OCI-LY1 (cell line): Measurements from ENCODE around the gene MICAL1.

Experiments
- H2AFZ ChIP-seq: fragments of 200-600 bp; sonication (generic), shearing (Covaris generic); 2 replicates; pipeline ENCODE4 v1.6.0; 2014; ENCODE audit warnings: antibody characterized with exemption, mild to moderate bottlenecking, low read length
- H3F3A ChIP-seq: fragments of 200-600 bp; sonication (generic), shearing (Covaris generic); 2 replicates; pipeline ENCODE4 v1.6.0; 2014; ENCODE audit warnings: mild to moderate bottlenecking, antibody characterized with exemption, low read length, moderate library complexity; ENCODE audit not compliant: insufficient read depth
- H3K27ac ChIP-seq: fragments of 200-600 bp; sonication (generic); 2 replicates; pipeline ENCODE4 v1.5.1; 2014; ENCODE audit warnings: low read length, mixed run types, mild to moderate bottlenecking, low read depth; ENCODE audit not compliant: poor library complexity, severe bottlenecking
- H3K27me3 ChIP-seq: fragments of 200-600 bp; sonication (generic); 2 replicates; pipeline ENCODE4 v1.6.0; 2014; ENCODE audit warnings: antibody characterized with exemption, mild to moderate bottlenecking, low read length, moderate library complexity; ENCODE audit not compliant: insufficient read depth
- H3K36me3 ChIP-seq: fragments of 200-600 bp; sonication (generic); 2 replicates; pipeline ENCODE4 v1.6.1; 2014; ENCODE audit warnings: mild to moderate bottlenecking, antibody characterized with exemption, low read length, moderate library complexity, mixed read lengths; ENCODE audit not compliant: insufficient read depth
- H3K4me1 ChIP-seq: fragments of 200-600 bp; sonication (generic); 2 replicates; pipeline ENCODE4 v1.5.1; 2014; ENCODE audit warnings: mild to moderate bottlenecking, low read length, moderate library complexity; ENCODE audit not compliant: insufficient read depth, severe bottlenecking
- H3K4me2 ChIP-seq: fragments of 200-600 bp; sonication (generic), shearing (Covaris generic); 2 replicates; pipeline ENCODE4 v1.6.1; 2014; ENCODE audit warnings: low read length
- H3K4me3 ChIP-seq: fragments of 200-600 bp; sonication (generic); 2 replicates; pipeline ENCODE4 v1.5.1; 2014; ENCODE audit warnings: low read length, low read depth, mild to moderate bottlenecking, mixed read lengths; ENCODE audit not compliant: poor library complexity, severe bottlenecking
- H3K79me2 ChIP-seq: fragments of 200-600 bp; shearing (Covaris generic); 2 replicates; pipeline ENCODE4 v1.6.1; 2016; ENCODE audit warnings: mixed run types, low read length, mixed read lengths; ENCODE audit not compliant: insufficient read depth
- H3K9ac ChIP-seq: fragments of 200-600 bp; sonication (generic), shearing (Covaris generic); 2 replicates; pipeline ENCODE4 v1.6.1; 2014; ENCODE audit warnings: mild to moderate bottlenecking, low read length, mixed read lengths
- H3K9me2 ChIP-seq: fragments of 200-600 bp; sonication (generic), shearing (Covaris generic); 2 replicates; pipeline ENCODE4 v1.6.1; 2014; ENCODE audit warnings: low read depth, mild to moderate bottlenecking, low read length, mixed read lengths
- H3K9me3 ChIP-seq: fragments of 200-600 bp; shearing (Covaris generic); 2 replicates; pipeline ENCODE4 v1.6.1; 2014; ENCODE audit warnings: low read length, mixed read lengths
- H4K20me1 ChIP-seq: fragments of 200-600 bp; sonication (generic), shearing (Covaris generic); 2 replicates; pipeline ENCODE4 v1.6.0; 2016; ENCODE audit warnings: mild to moderate bottlenecking, low read length; ENCODE audit not compliant: insufficient read depth
- EZH2 ChIP-seq: fragments of 200-600 bp; sonication (generic), shearing (Covaris generic); IDR thresholded peaks from 2 replicates; pipeline ENCODE4 v1.8.0; 2017; ENCODE audit warnings: borderline replicate concordance, mixed run types, mild to moderate bottlenecking, antibody characterized with exemption, low read length, moderate library complexity, mixed read lengths
- TF ChIP-seq, protein P1 (sequence below): fragments of 200-600 bp; sonication (generic), shearing (Covaris generic); IDR thresholded peaks from 2 replicates; pipeline ENCODE4 v1.5.1; 2017; ENCODE audit warnings: mild to moderate bottlenecking, antibody characterized with exemption, low read length, moderate library complexity, mixed read lengths

Gene MICAL1

DNA sequence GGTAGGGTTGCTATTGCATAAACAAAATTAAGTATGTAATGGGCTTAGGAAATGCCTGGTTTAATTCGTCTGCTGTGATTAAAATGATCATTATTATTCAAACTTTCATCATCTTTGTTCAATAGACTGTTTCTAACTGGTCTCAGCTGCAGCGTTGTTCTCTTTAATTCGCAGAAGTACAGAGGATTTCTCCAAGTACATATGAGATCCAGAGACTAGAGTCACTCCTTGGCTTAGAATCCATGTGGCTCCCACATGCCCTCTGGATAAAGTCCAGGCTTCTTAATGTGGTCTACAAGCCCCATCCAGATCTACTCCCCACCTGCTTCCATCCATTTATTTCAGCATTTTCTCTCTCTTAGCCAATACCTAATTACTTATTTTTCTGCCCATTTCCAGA is 28.6 kb upstream of the MICAL1 start:
- Histone ChIP-seq H3K9ac (no peak overlapping the region; the same call in 1 of the 2 replicates), H4K20me1 (no peaks in the 10 kb centered on the region), H3K27ac (no peak overlapping the region), H3K9me3 (no peaks in the 10 kb centered on the region), H3F3A (no peaks in the 10 kb centered on the region), H3K9me2 (no peaks in the 10 kb centered on the region), H3K4me2 (peak overlapping the region; percentile 64), H2AFZ (peak overlapping the region; percentile 6; the same call in 1 of the 2 replicates), H3K4me3 (peak overlapping the region; percentile 52), H3K27me3 (0 out of 2 replicates have a peak, but pooled peaks cover 5% of the 10 kb centered on the region), H3K36me3 (peaks cover 26% of the 10 kb centered on the region), H3K79me2 (peaks cover 32% of the 10 kb centered on the region), H3K4me1 (peaks cover 30% of the 10 kb centered on the region)
- TF ChIP-seq, protein P1, sequence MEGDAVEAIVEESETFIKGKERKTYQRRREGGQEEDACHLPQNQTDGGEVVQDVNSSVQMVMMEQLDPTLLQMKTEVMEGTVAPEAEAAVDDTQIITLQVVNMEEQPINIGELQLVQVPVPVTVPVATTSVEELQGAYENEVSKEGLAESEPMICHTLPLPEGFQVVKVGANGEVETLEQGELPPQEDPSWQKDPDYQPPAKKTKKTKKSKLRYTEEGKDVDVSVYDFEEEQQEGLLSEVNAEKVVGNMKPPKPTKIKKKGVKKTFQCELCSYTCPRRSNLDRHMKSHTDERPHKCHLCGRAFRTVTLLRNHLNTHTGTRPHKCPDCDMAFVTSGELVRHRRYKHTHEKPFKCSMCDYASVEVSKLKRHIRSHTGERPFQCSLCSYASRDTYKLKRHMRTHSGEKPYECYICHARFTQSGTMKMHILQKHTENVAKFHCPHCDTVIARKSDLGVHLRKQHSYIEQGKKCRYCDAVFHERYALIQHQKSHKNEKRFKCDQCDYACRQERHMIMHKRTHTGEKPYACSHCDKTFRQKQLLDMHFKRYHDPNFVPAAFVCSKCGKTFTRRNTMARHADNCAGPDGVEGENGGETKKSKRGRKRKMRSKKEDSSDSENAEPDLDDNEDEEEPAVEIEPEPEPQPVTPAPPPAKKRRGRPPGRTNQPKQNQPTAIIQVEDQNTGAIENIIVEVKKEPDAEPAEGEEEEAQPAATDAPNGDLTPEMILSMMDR: no peak
- TF ChIP-seq EZH2: no peak

DNA sequence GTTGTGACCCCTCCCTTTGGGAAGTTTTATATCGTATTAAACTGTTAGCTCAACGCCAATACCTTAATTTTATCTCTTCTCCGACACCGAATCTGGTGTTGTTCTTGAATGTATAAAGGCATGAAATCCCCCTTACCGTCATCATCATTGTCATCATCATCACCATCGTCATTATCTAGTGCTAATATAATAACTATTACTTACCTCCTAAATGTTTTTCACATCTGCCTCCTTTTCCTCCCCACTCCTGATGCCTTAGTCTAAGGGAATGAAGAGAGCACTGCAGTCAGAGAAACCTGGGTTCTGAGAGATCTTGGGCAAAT is 28.1 kb upstream of the MICAL1 start:
- no peaks in the 10 kb centered on the region for H3K9me3 ChIP-seq
- peaks cover 37% of the 10 kb centered on the region for H3K79me2 ChIP-seq
- H3K36me3 ChIP-seq: peaks cover 30% of the 10 kb centered on the region
- no peaks in the 10 kb centered on the region for H3F3A ChIP-seq
- peak overlapping the region; percentile 64 for H3K4me2 ChIP-seq
- H3K9ac ChIP-seq: peak overlapping the region; percentile 29; the same call in 1 of the 2 replicates
- peak overlapping the region; percentile 52 for H3K4me3 ChIP-seq
- no peaks in the 10 kb centered on the region for H4K20me1 ChIP-seq
- peaks cover 34% of the 10 kb centered on the region for H3K4me1 ChIP-seq
- peak overlapping the region; percentile 6; the same call in 1 of the 2 replicates for H2AFZ ChIP-seq
- no peak for TF ChIP-seq EZH2
- TF ChIP-seq, protein P1: no peak
- H3K9me2 ChIP-seq: no peaks in the 10 kb centered on the region
- H3K27ac ChIP-seq: no peak overlapping the region
- 0 out of 2 replicates have a peak, but pooled peaks cover 5% of the 10 kb centered on the region for H3K27me3 ChIP-seq

DNA sequence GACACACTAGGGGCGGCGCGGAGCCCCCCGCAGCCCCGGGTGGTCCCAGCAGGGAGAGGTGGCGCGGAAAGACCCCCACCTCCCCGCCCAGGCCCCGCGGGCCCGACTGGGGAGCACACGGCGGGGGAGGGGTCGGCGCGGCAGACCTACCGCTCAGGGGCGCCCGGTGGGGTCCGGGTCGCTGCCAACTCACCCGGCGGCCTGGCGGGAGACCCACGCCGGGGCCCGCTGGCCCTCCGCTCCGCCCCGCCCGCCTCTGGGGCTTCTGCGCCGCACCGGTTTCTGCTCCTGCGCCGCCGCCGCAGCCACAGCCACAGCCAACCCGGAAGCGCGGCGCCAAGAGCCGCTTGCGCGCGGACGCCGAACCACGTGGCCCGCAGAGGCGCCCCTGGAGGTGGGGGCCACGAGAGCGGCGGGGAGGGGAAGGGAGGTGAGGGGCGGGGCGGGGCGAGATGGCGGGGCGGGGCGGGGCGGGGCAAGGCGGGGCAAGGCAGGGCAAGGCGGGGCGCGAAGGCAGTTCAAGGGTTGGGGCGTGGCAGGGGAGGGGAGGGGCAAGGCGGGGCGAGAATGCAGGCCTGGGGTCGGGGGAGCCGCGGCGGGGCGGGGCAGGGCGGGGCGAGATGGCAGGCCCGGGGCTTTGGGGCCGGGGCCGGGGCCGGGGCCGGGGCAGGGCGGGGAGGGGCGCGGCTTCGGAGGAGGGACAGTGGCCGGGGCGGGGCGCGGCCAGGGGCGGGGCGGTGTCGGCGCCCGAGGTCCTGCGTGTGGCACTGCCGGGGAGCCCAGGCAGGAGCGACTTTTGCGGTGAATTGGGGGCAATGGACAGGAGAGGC is 27.5 kb upstream of the MICAL1 start, which contains the start of gene ZBTB24:
ZBTB24 (minus strand) TSS at position 315 of the 830 bp plus-strand sequence. CDS start 1,193 bp downstream, outside the sequence.
- no peaks in the 10 kb centered on the region for H3K9me3 ChIP-seq
- peaks cover 42% of the 10 kb centered on the region for H3K79me2 ChIP-seq
- peak within 1 kb of the TSS; percentile 11 for H2AFZ ChIP-seq
- H3K4me2 ChIP-seq: peak within 1 kb of the TSS; percentile 98
- peak within 1 kb of the TSS; percentile 95 for H3K4me3 ChIP-seq
- 0 out of 2 replicates have a peak, but pooled peaks cover 5% of the 10 kb centered on the region for H3K27me3 ChIP-seq
- no peaks in the 10 kb centered on the region for H4K20me1 ChIP-seq
- peak within 1 kb of the TSS; percentile 38 for H3K27ac ChIP-seq
- H3K4me1 ChIP-seq: peaks cover 40% of the 10 kb centered on the region
- H3F3A ChIP-seq: no peaks in the 10 kb centered on the region
- no peak for TF ChIP-seq EZH2
- TF ChIP-seq, protein P1: no peak
- peak within 1 kb of the TSS; percentile 99 for H3K9ac ChIP-seq
- H3K9me2 ChIP-seq: no peaks in the 10 kb centered on the region
- peaks cover 36% of the 10 kb centered on the region for H3K36me3 ChIP-seq
